Activated CD4-positive, CD25-positive, alpha-beta regulatory T cell (primary cell): Measurements from ENCODE around the gene GPX2.

Source experiments
- DNase-seq, 4 experiments: peaks; one replicate each; lab custom pipeline; 2025; lab: John Stamatoyannopoulos, UW

Gene GPX2

GRCh38 chr14:64958743-64959142 is 16.2 kb upstream of the GPX2 start:
- DNase-seq = no peak

- no peak for DNase-seq
Measured at GRCh38 chr14:64958201-64958600, 15.7 kb upstream of the GPX2 start.

- no peak for DNase-seq
Measured at GRCh38 chr14:64956697-64957406, 14.3 kb upstream of the GPX2 start.

DNA sequence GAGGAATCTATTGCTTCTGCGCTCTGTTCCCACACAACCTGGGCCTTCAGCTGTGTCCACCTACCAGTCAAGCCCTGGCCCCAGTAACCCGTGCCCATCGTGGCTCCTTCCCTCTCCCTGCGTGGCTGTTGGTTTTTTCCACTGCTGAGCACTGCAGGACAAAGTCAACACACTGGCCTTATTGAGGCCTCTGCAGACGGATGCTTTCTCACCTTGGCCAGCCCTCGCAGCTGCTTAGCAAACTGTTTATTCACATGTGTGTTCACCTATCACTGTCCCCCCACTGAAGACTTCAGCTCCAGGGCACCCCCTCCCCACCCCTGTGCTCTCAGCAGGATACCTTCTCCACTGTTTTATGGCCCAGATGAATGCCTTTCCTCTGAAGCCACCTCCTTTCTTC is 12.8 kb upstream of the GPX2 start:
- DNase-seq = no peak

DNA sequence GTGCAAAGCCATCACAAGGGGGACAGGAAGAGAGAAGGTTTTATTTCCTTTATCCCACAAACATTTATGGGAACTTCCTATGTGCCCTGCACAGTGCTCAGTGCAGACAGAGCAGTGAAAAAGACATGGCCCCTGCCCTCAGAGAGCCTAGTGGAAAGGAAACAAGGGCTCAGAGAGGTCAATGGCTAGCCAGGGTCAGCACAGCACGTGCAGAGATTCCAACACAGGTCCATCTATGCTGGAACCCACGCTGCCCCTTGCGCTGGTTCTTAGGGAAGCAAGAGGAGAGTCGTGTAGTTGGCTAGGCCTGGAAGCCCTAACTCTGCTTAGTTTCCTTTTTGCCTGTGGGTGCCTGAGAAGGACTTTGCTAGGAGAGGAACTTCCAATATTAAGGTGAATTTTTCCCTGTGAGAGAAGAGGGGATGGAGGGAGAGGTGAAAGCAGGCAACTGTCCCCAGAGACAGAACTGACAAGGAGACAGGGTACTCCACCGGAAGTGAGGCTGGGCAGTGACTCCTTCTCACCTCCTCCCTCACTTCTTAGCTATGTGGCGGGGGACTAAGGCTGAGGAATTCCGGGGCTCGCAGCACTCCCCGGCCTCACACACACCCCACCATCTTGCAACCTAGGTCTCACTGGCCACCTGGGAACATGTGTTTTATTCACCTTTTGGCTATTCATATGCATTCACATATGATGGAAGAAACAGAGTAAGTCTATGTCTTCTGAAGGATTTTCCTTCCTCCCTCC is 12.1 kb upstream of the GPX2 start:
- no peak for DNase-seq

GRCh38 chr14:64953661-64954060 is 11.1 kb upstream of the GPX2 start:
- no peak for DNase-seq

GRCh38 chr14:64953310-64953654 is 10.7 kb upstream of the GPX2 start:
- no peak for DNase-seq

DNA sequence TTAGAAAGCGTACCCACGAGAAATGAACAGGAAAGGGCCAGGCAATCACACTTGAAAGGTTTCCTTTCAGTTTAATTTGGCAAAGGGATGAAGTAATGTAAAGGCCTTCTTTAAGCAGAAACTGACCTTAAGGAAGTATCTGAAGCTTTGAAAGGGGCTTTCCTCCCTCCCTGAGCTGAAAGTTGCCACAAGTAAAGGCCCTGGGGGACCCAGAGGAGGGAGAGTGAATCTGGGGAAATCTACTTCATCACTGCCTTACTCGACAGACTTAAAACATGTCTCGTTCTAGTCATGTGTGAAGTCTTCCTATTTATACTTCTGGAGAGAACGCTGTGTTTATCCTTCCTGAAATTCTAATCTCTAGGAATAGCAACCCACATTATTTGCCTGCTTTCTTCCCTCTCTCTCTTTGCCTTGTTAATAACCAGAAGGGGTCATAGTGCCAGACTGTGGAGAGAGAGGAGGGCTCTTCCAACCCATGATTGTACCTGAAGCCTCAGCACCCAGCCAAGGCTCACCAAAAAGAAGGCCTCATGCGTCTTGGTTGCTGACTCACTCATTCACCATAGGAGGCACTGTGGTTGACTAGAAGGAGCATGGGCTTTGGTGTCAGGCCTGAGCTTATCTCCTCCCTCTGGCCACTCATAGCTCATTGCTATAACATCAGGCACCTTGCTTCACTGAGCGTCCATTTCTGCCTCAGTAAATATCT is 10.2 kb upstream of the GPX2 start:
- DNase-seq = no peak

DNA sequence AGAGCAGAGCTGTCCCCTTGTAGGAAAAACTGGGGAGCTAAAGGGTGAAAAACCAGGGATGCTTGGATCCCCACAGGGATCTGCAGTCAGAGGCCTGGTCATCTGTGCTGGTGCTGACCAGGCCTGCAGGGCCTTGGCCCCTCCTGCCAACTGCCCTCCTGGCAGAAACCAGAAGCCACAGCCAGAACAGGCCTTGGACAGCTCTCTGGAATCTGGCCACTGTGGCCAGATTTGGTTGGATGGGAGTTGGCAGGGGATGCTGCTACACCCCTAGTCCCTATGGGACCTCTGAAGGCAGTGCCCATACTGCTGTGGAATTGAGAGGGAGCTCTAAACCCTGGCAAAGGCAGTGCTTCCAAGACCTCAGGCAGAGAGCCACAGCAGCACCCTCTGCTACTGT is 9.2 kb upstream of the GPX2 start:
- no peak for DNase-seq

GRCh38 chr14:64951291-64951690 is 8.7 kb upstream of the GPX2 start:
- no peak for DNase-seq

- no peak for DNase-seq
Measured at GRCh38 chr14:64950889-64951288, 8.3 kb upstream of the GPX2 start.

DNA sequence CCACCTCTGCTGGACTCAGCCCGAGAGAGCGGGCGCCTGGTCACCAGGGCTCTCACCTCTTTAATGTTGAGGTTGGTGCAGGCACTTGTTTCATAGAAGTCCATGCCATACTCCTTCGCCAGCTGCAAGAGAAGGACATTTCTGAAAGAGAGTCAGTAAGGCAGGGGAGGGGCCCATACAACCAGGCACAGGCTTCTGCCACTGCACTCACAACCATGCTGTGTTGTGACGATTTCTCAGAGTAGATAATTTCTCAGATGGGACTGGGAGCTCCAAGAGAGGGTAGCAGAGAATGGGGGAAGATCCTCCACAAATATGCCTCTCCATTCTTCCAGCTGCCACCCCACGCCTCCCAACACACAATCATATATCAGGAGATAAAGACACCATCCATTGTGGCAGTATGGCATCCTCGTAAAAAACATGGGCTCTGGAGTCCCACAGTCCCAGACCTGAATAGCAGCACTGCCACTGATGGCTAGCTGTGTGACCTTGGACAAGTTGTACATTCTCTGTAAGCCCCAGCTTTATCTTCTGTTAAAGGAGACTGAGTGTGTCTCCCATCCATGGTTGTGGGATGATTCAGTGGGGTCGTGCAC is 6.2 kb upstream of the GPX2 start:
- DNase-seq = no peak

GRCh38 chr14:64947710-64948611 is 5.4 kb upstream of the GPX2 start:
- DNase-seq = no peak

DNA sequence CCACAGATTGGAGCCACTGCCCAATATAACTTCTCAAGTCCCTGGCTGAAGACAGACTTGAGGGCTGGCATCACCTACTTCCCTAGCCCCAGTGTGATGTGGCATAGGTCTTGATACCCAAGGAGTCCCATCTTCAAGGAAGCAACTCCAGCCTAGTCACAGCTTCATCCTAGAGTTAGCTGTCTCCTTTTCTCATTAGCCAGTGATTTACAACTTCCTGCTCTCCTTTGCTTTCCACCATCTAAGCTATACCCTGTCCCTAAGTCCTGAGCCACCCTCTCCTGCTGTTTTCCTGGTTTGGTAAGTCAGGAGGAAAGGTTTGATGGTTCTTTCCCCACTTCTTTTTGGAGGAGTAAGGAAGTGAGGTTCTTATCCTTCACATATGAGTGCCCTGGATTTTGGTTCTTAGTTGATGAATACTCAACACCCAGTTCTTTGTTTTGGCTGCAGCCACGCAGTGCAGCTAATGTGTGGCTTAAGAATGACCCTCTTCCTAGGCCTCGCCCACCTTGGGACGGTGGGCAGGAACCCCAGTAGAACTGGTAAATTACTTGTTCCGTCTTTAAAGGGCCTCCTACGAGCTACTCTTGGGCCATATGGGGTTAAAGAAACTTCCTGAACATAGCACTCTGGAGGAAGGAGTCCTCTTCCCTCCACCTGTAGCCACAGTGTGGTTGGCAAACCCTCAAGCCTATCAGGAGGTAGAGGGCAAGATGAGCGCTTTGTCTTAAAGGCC is 3.9 kb upstream of the GPX2 start:
- no peak for DNase-seq

- DNase-seq = no peak
Measured at GRCh38 chr14:64945431-64946178, 3.1 kb upstream of the GPX2 start.

DNA sequence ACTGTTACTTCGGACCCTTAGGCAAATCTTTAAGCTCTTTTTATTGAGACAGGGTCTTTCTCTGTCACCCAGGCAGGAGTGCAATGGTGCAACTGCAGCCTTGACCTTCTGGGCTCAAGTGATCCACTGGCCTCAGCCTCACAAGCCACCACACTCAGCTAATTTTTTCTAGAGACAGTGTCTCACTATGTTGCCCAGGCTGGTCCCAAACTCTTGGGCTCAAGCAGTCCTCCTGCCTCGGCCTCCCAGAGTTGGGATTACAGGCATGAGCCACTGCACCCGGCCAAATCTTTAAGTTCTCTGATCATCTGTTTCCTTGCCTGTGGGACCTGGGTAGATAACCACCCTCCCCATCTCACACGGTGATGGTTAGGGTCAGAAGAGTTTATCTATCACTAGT is 2.3 kb upstream of the GPX2 start:
- DNase-seq = no peak

DNA sequence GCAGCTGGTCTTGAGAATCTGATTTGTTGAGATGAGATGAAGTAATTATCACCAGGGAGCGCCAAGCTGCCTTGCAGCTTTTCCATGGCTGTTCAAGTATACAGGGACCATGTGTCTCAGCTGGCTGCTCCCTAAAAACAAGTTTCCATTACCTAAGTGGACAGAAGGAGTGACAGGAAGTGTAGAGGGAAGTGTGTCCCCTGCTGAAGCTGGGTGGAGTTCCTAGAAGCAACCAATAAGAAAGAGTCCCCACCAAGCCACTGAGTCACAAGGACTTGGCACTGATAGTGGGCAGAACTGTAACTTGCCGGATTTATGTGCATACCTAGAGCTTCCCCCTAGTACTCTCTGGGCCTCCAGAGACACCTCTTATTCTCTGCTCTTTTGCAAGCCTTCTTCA is 1.5 kb upstream of the GPX2 start:
- DNase-seq = no peak

GRCh38 chr14:64943556-64943955 is 1.0 kb upstream of the GPX2 start:
- no peak for DNase-seq

GRCh38 chr14:64940336-64940910 is 2.1 kb downstream of the GPX2 start:
- no peak for DNase-seq

DNA sequence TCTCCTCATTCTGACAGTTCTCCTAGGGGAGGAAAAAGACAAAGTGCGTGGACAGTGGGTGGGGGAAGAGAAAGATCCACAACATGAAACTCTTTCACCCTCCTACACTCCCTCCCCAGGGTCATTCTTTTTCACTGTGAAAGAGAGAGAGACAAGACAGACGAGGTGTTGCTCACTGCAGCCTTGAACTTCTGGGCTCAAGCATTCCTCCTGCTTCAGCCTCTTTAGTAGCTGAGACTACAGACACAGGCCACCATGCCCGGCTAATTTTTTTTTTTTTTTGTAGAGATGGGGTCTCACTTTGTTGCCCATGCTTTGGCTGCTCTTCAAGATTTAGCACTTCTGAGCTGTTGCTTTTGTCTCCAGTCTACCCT is 2.7 kb downstream of the GPX2 start:
- no peak for DNase-seq
